Panc1 (cell line): ENCODE measurements around the gene DACH1. TPM values are rescaled to one million over a fixed set of nuclear protein-coding genes. Genes with fewer than 3 reads are reported as not detected.

Source experiments
- ATAC-seq: fragments of 200-7000 bp; cut with Tn5 transposase; 2 replicates; pipeline ENCODE4 v1.9.1; 2020; ENCODE audit warnings: mild to moderate bottlenecking, moderate library complexity
- BruUV-seq: library from RNA; stranded (reverse); fragments of 400-500 nt; replicated peaks from 2 replicates; lab custom pipeline; 2021; lab: Mats Ljungman, UMichigan
- CTCF ChIA-PET: fragments of 300-600 bp; sonication (Branson Sonifier 250); formaldehyde crosslinking; loops from one replicate; lab custom pipeline; 2022; ENCODE audit warnings: antibody characterized with exemption; lab: Charles Lee
- POLR2A ChIA-PET: fragments of 300-600 bp; sonication (Branson Sonifier 250); formaldehyde crosslinking; loops from one replicate; lab custom pipeline; 2022; ENCODE audit warnings: antibody characterized with exemption; lab: Charles Lee
- DNase-seq: peaks from one replicate; pipeline ENCODE4 v3.0.0-alpha.2; 2010; ENCODE audit warnings: low read depth, low spot score
- H3K27ac ChIP-seq: 2 replicates; pipeline ENCODE4 v1.5.1; 2011; ENCODE audit warnings: mild to moderate bottlenecking, low read length, inconsistent platforms
- H3K27me3 ChIP-seq: fragments of 200-500 bp; sonication (Bioruptor generic); 2 replicates; pipeline ENCODE4 v1.6.0; 2014; ENCODE audit warnings: low read length, inconsistent platforms; ENCODE audit not compliant: control insufficient read depth, insufficient read depth
- H3K36me3 ChIP-seq: fragments of 200-500 bp; sonication (Bioruptor generic); 2 replicates; pipeline ENCODE4 v1.5.1; 2014; ENCODE audit warnings: inconsistent platforms, mild to moderate bottlenecking, low read length, moderate library complexity; ENCODE audit not compliant: control insufficient read depth, insufficient read depth
- H3K4me1 ChIP-seq: 2 replicates; pipeline ENCODE4 v1.5.1; 2011; ENCODE audit warnings: inconsistent platforms, mild to moderate bottlenecking, low read length, moderate library complexity; ENCODE audit not compliant: control insufficient read depth, insufficient read depth
- H3K4me3 ChIP-seq, 2 experiments: 2 replicates each; pipeline ENCODE4 v1.5.1; 2011 to 2012; ENCODE audit warnings: low read depth in 2 of 2, low read length in 2 of 2, mild to moderate bottlenecking in 2 of 2, inconsistent platforms in 1 of 2, moderate library complexity in 1 of 2
- H3K9me3 ChIP-seq: fragments of 200-500 bp; sonication (Bioruptor generic); 2 replicates; pipeline ENCODE4 v1.5.1; 2014; ENCODE audit warnings: low read depth, mild to moderate bottlenecking, inconsistent platforms, low read length, moderate library complexity; ENCODE audit not compliant: control insufficient read depth, insufficient read depth
- CTCF ChIP-seq: fragments of 450-650 bp; IDR thresholded peaks from 2 replicates; pipeline ENCODE4 v1.5.1; 2017; ENCODE audit warnings: mild to moderate bottlenecking
- POLR2AphosphoS5 ChIP-seq: IDR thresholded peaks from 2 replicates; pipeline ENCODE4 v1.6.1; 2012; ENCODE audit warnings: mild to moderate bottlenecking, low read depth, low read length, moderate library complexity
- REST ChIP-seq, 2 experiments: IDR thresholded peaks; 2 replicates each; pipeline ENCODE4 v1.6.1; 2011 to 2012; ENCODE audit warnings: low read depth in 2 of 2, control low read depth in 1 of 2, low read length in 1 of 2, mild to moderate bottlenecking in 1 of 2, moderate library complexity in 1 of 2; ENCODE audit not compliant: insufficient read depth in 1 of 2
- SIN3A ChIP-seq: IDR thresholded peaks from 2 replicates; pipeline ENCODE4 v1.6.1; 2012; ENCODE audit warnings: low read depth, mild to moderate bottlenecking, low read length, moderate library complexity, borderline replicate concordance; ENCODE audit not compliant: insufficient read depth
- TCF7L2 ChIP-seq: IDR thresholded peaks from 2 replicates; pipeline ENCODE4 v1.6.1; 2011; ENCODE audit warnings: mild to moderate bottlenecking, low read depth, low read length, inconsistent platforms
- in situ Hi-C: cut with HindIII; loops from 2 replicates; pipeline ENCODE4 v1.10.0; 2016; ENCODE audit warnings: low sequenced_read_pairs, low pct_unique_long_range_greater_than_20kb
- intact Hi-C: fragments of 100-400 bp; cut with micrococcal nuclease; formaldehyde crosslinking; loops from one replicate; pipeline ENCODE4 v1.10.0; 2022; ENCODE audit not compliant: unreplicated experiment
- total RNA-seq: library from RNA; stranded (reverse); gene quantifications from one replicate; pipeline ENCODE4 v1.2.1, GENCODE V29; 2021; ENCODE audit not compliant: unreplicated experiment

The DACH1 gene
- total RNA-seq, 1 experiment from 2014 or later, result 0.54 TPM

- Histone ChIP-seq H3K36me3 (no peaks in the 10 kb centered on the region), H3K27me3 (no peaks in the 10 kb centered on the region), H3K4me3 (no peak overlapping the region), H3K27ac (no peak overlapping the region), H3K9me3 (no peaks in the 10 kb centered on the region), H3K4me1 (no peaks in the 10 kb centered on the region)
- in situ Hi-C loops (no loop called here), intact Hi-C loops (no loop called here)
- ATAC-seq (no peak), DNase-seq (no peak)
- TF ChIP-seq TCF7L2, result no peak
- no peak for TF ChIP-seq REST (IDR thresholded peaks at IDR 0.05; ENCODE audit: insufficient read depth in 1 of 2, low read depth in 2 of 2, low read length in 1 of 2)
- no peak for TF ChIP-seq SIN3A
- TF ChIP-seq POLR2AphosphoS5, result no peak
- BruUV-seq, result no TSS peak
- ChIA-PET CTCF (no interaction called here), POLR2A (no interaction called here)
Observed at GRCh38 chr13:71773531-71773930, 93.5 kb downstream of the DACH1 start.

GRCh38 chr13:71772361-71772760, 94.6 kb downstream of the DACH1 start:
- no peaks in the 10 kb centered on the region for H3K27me3 ChIP-seq
- H3K4me3 ChIP-seq, result no peak overlapping the region
- H3K27ac ChIP-seq, result no peak overlapping the region
- H3K4me1 ChIP-seq, result no peaks in the 10 kb centered on the region
- ATAC-seq (no peak), DNase-seq (no peak)
- BruUV-seq, result no TSS peak
- no peaks in the 10 kb centered on the region for H3K36me3 ChIP-seq
- TF ChIP-seq SIN3A (no peak), CTCF (no peak), REST (IDR thresholded peaks at IDR 0.05; ENCODE audit: insufficient read depth in 1 of 2, low read depth in 2 of 2, low read length in 1 of 2) (no peak), TCF7L2 (no peak), POLR2AphosphoS5 (no peak)
- in situ Hi-C loops, result no loop called here
- POLR2A ChIA-PET, result no interaction called here
- no peaks in the 10 kb centered on the region for H3K9me3 ChIP-seq
- CTCF ChIA-PET, result no interaction called here
- intact Hi-C loops, result no loop called here
